ENCODE measurements around the gene POM121C. TPM values are rescaled to one million over a fixed set of nuclear protein-coding genes. Genes with fewer than 3 reads are reported as not detected.
"Not testable (repeated sequence)": the region's sequence is repeated elsewhere in the genome, so short reads cannot be mapped to it uniquely, and the experiment has no call there.

Gene POM121C
- total RNA-seq, 1 donor from 2014 or later, result 19.4 TPM

GRCh38 chr7:75421798-75422710 lies 64.0 kb downstream of the POM121C start:
- not testable (repeated sequence) for H3K36me3 ChIP-seq (ENCODE audit: control insufficient read depth, insufficient read depth, low read length); DNase-seq (ENCODE audit: low read depth)

DNA sequence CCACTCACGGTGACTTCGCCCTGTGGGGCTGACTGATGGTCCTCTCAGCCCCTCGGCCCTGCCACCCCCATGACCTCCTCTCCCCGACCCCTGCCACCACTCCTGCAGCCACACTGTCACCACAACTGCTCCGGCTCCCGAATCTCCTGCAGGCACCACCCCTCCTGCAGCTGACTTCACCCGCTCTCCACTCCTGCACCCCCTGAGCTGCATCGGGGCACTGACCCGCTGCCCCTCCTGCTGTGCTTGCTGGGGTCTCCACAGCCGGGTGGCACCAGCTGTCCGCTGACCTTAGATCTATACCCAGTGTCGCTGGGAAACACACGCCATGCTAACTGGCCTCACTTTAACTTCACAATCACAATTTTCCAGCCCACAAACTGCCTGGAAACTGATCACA lies 65.9 kb downstream of the POM121C start:
- not testable (repeated sequence) for H3K36me3 ChIP-seq (ENCODE audit: control insufficient read depth, insufficient read depth, low read length); DNase-seq (ENCODE audit: low read depth); H3K27me3 ChIP-seq (ENCODE audit: control insufficient read depth, insufficient read depth, low read length); H3K4me3 ChIP-seq (ENCODE audit: low read depth, low read length)

More at GRCh38 chr7:75421798-75422710, 64.0 kb downstream of the POM121C start:
- H3K27me3 ChIP-seq (ENCODE audit: control insufficient read depth, insufficient read depth, low read length); H3K4me3 ChIP-seq (ENCODE audit: low read depth, low read length): not testable (repeated sequence)

DNA sequence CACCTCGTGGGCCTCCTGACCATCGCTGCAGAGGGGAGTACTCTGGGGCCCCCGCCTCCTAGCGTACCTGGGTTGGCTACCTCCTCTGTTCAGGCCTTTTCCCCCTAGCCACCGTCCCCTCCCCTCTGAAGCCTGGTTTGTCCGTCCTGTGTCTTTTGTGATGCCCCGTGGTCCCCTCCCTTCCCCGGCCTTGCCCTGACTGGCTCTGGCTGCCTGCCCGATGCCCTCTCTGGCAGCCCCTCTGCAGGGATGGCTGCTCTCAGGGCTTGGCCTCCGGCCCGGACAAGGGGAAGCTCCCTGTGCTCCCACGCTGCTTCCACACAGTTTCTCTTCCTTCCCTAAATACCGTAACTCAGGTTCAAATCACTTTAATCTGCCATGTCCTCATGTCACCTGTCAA lies 66.4 kb downstream of the POM121C start:
- H3K27me3 ChIP-seq (ENCODE audit: control insufficient read depth, insufficient read depth, low read length); DNase-seq (ENCODE audit: low read depth); H3K36me3 ChIP-seq (ENCODE audit: control insufficient read depth, insufficient read depth, low read length); H3K4me3 ChIP-seq (ENCODE audit: low read depth, low read length): not testable (repeated sequence)

- not testable (repeated sequence) for DNase-seq (ENCODE audit: low read depth); H3K4me3 ChIP-seq (ENCODE audit: low read depth, low read length)
These were observed 66.9 kb downstream of the POM121C start for GRCh38 chr7:75419210-75419609.

DNA sequence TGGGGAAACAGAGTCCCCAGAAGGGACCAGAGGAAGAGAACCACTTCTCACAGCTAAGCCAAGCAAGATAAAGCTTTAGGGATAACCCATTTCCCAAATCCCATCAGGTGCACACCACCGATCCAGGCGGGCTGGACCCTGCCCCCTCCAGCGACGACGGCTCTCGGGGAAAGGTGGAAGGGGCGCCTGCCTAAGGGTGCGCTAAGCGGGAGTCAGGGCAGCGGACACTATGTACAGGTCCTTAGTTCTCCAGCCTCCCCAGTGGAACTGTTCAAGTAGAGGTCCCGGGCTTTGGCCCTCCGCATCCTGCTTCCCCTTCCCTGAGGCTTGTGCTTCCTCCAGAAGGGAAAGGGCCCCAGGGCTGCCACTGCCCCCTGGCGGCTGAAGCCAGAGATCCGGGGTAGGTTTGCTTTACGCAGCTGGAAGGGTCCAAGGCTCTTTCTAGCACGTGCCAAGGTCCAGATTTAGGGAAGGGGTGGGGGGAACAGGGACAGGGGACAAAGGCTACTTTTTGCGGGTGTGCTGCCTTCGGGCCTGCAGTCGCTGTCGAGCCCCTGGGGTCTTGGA lies 67.7 kb downstream of the POM121C start:
- not testable (repeated sequence) for H3K4me3 ChIP-seq (ENCODE audit: low read depth, low read length); H3K36me3 ChIP-seq (ENCODE audit: control insufficient read depth, insufficient read depth, low read length); DNase-seq (ENCODE audit: low read depth); H3K27me3 ChIP-seq (ENCODE audit: control insufficient read depth, insufficient read depth, low read length)

More at GRCh38 chr7:75419210-75419609, 66.9 kb downstream of the POM121C start:
- H3K27me3 ChIP-seq (ENCODE audit: control insufficient read depth, insufficient read depth, low read length); H3K36me3 ChIP-seq (ENCODE audit: control insufficient read depth, insufficient read depth, low read length): not testable (repeated sequence)

GRCh38 chr7:75416787-75417186 lies 69.3 kb downstream of the POM121C start:
- H3K36me3 ChIP-seq (ENCODE audit: control insufficient read depth, insufficient read depth, low read length); DNase-seq (ENCODE audit: low read depth); H3K4me3 ChIP-seq (ENCODE audit: low read depth, low read length); H3K27me3 ChIP-seq (ENCODE audit: control insufficient read depth, insufficient read depth, low read length): not testable (repeated sequence)

GRCh38 chr7:75415829-75416373 lies 70.2 kb downstream of the POM121C start:
- H3K36me3 ChIP-seq (ENCODE audit: control insufficient read depth, insufficient read depth, low read length); H3K4me3 ChIP-seq (ENCODE audit: low read depth, low read length); H3K27me3 ChIP-seq (ENCODE audit: control insufficient read depth, insufficient read depth, low read length); DNase-seq (ENCODE audit: low read depth): not testable (repeated sequence)

GRCh38 chr7:75415428-75415817 lies 70.7 kb downstream of the POM121C start:
- H3K4me3 ChIP-seq (ENCODE audit: low read depth, low read length); H3K27me3 ChIP-seq (ENCODE audit: control insufficient read depth, insufficient read depth, low read length); DNase-seq (ENCODE audit: low read depth); H3K36me3 ChIP-seq (ENCODE audit: control insufficient read depth, insufficient read depth, low read length): not testable (repeated sequence)

GRCh38 chr7:75414708-75415427 lies 71.2 kb downstream of the POM121C start:
- not testable (repeated sequence) for DNase-seq (ENCODE audit: low read depth); H3K36me3 ChIP-seq (ENCODE audit: control insufficient read depth, insufficient read depth, low read length); H3K27me3 ChIP-seq (ENCODE audit: control insufficient read depth, insufficient read depth, low read length); H3K4me3 ChIP-seq (ENCODE audit: low read depth, low read length)

DNA sequence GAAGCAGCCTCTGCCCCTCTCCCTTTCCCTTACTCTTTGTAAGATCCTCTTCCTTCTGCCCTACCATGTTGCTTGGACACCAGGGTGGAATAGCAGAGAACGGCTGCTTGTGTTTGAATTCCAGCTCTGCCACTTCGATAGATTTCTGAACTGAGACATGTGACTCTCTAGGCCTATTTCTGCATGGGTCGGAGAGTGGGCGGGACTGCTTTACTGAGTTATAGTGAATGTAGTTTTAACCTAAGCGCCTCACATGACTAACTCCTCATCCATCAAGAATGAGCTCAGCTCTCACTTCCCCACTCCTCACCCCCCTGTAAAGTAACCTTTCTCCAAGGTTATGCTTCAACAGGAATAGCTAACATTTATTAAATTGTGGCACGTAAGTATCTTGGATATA lies 71.9 kb downstream of the POM121C start:
- DNase-seq (ENCODE audit: low read depth); H3K4me3 ChIP-seq (ENCODE audit: low read depth, low read length); H3K36me3 ChIP-seq (ENCODE audit: control insufficient read depth, insufficient read depth, low read length); H3K27me3 ChIP-seq (ENCODE audit: control insufficient read depth, insufficient read depth, low read length): not testable (repeated sequence)

DNA sequence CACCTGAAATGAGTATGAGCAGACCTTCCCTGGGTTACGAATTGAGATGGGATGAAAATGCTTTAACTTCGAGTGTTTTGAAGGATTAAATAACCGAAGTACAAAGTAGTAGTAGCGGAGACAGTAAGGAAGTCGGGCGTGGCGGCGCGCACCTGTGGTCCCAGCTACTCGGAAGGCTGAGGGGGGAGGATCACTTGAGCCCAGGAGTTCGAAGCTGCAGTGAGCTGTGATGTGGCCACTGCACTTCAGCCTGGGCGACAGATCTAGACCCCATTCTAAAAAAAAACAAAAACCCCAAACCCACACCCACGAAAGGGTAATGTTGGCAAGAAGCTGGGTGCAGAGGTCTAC lies 75.3 kb downstream of the POM121C start:
- not testable (repeated sequence) for H3K27me3 ChIP-seq (ENCODE audit: control insufficient read depth, insufficient read depth, low read length); H3K4me3 ChIP-seq (ENCODE audit: low read depth, low read length); DNase-seq (ENCODE audit: low read depth); H3K36me3 ChIP-seq (ENCODE audit: control insufficient read depth, insufficient read depth, low read length)

DNA sequence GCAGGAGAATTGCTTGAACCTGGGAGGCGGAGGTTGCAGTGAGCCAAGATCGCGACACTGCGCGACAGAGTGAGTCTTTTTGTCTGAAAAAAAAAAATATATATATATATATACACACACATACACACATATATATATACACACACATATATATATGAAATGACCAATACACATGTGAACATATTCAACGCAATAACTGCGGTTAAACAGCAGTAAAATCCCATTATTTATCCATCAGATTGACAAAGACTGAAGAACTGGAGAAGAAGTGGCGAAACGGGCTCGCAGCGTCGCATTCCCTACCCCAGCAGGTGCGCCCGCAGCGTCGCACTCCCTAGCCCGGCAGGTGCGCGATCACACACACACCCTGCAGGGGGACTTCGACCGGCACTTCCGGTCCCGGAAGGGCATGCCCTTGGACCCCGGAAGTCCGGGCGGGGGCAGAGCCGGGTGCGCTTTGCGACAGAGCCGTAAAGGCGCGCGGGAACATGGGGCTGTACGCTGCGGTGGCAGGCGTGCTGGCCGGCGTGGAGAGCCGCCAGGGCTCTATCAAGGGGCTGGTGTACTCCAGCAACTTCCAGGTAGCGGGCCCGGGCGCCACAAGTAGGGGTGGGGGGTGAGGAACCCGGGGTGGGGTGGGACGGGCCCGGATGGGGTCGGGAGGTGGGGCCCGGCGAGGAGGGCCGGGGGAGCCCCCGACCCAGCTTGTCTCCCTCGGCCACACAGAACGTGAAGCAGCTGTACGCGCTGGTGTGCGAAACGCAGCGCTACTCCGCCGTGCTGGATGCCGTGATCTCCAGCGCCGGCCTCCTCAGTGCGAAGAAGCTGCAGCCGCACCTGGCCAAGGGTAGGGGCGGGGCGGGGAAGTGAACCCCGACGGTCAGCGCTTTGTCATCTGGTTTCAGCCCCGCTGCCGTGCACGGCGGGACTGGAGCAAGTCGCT lies 75.9 kb downstream of the POM121C start:
- DNase-seq (ENCODE audit: low read depth); H3K27me3 ChIP-seq (ENCODE audit: control insufficient read depth, insufficient read depth, low read length); H3K36me3 ChIP-seq (ENCODE audit: control insufficient read depth, insufficient read depth, low read length): not testable (repeated sequence)
- H3K4me3 ChIP-seq (ENCODE audit: low read depth, low read length), result peak overlapping the region; percentile 34

GRCh38 chr7:75404663-75405062 lies 81.4 kb downstream of the POM121C start:
- H3K4me3 ChIP-seq (ENCODE audit: low read depth, low read length); H3K36me3 ChIP-seq (ENCODE audit: control insufficient read depth, insufficient read depth, low read length); DNase-seq (ENCODE audit: low read depth); H3K27me3 ChIP-seq (ENCODE audit: control insufficient read depth, insufficient read depth, low read length): not testable (repeated sequence)

Measured in kidney epithelial cell (primary cell).